Natural killer cell (primary cell): ENCODE results near the gene GPR179. TPM values are rescaled to one million over a fixed set of nuclear protein-coding genes. Genes with fewer than 3 reads are reported as not detected.

Source experiments
- ATAC-seq, 3 donors: fragments of 150-1000 bp in 2 of 3; fragments of 200-7000 bp in 1 of 3; cut with Tn5 transposase; 1 replicate in 1 of 3; 2 replicates in 2 of 3; pipeline ENCODE4 v1.10.0; 2021; ENCODE audit warnings: mild to moderate bottlenecking in 2 of 3, moderate library complexity in 2 of 3
- DNase-seq, 2 donors: peaks; one replicate each; pipeline versions ENCODE4 v3.0.0 to v3.0.0-alpha.2; 2013 to 2021; ENCODE audit warnings: mixed read lengths in 1 of 2
- H3K27ac ChIP-seq: one replicate; pipeline ENCODE4 v1.5.1; 2013; ENCODE audit warnings: mild to moderate bottlenecking, low read length
- H3K27me3 ChIP-seq: one replicate; pipeline ENCODE4 v1.6.1; 2013; ENCODE audit warnings: low read length; ENCODE audit not compliant: control insufficient read depth, insufficient read depth
- H3K36me3 ChIP-seq: one replicate; pipeline ENCODE4 v1.6.1; 2013; ENCODE audit warnings: low read length; ENCODE audit not compliant: control insufficient read depth, insufficient read depth
- H3K4me1 ChIP-seq: one replicate; pipeline ENCODE4 v1.6.1; 2013; ENCODE audit warnings: low read length; ENCODE audit not compliant: control insufficient read depth, insufficient read depth
- H3K4me3 ChIP-seq: one replicate; pipeline ENCODE4 v1.5.1; 2013; ENCODE audit warnings: low read length
- H3K9me3 ChIP-seq: one replicate; pipeline ENCODE4 v1.6.1; 2013; ENCODE audit warnings: low read length; ENCODE audit not compliant: control insufficient read depth, insufficient read depth
- H3K27ac Mint-ChIP-seq, 2 donors: one replicate each; pipeline ENCODE4 v1.8.0; 2022; ENCODE audit warnings: mild to moderate bottlenecking in 2 of 2, mixed read lengths in 2 of 2, moderate library complexity in 1 of 2
- H3K27me3 Mint-ChIP-seq, 2 donors: one replicate each; pipeline ENCODE4 v1.8.0; 2022; ENCODE audit warnings: low read depth in 2 of 2, mixed read lengths in 2 of 2
- H3K36me3 Mint-ChIP-seq: one replicate; pipeline ENCODE4 v1.8.0; 2022; ENCODE audit warnings: mixed read lengths
- H3K4me1 Mint-ChIP-seq, 2 donors: one replicate each; pipeline ENCODE4 v1.8.0; 2022; ENCODE audit warnings: mixed read lengths in 2 of 2
- H3K4me3 Mint-ChIP-seq: one replicate; pipeline ENCODE4 v1.8.0; 2022; ENCODE audit warnings: mild to moderate bottlenecking, moderate library complexity, mixed read lengths
- H3K9me3 Mint-ChIP-seq, 2 donors: one replicate each; pipeline ENCODE4 v1.8.0; 2022; ENCODE audit warnings: mixed read lengths in 2 of 2
- CTCF ChIP-seq: fragments of 200-600 bp; IDR thresholded peaks from one replicate; pipeline ENCODE4 v1.8.0; 2022; ENCODE audit warnings: antibody characterized with exemption
- WGBS: methylation state at CpG from one replicate; pipeline ENCODE4 v1.1.7; 2013; ENCODE audit warnings: missing lambda C conversion rate; ENCODE audit not compliant: insufficient coverage; 5-methylcytosine and 5-hydroxymethylcytosine counted together
- intact Hi-C: fragments of 100-400 bp; cut with micrococcal nuclease; formaldehyde crosslinking; loops from one replicate; pipeline ENCODE4 v1.14.2; 2022
- total RNA-seq, 4 donors: library from RNA; stranded (reverse); fragments of 120-200 nt in 1 of 4; gene quantifications; one replicate each; pipeline versions ENCODE4 v1.2.3 to v1.2.4, GENCODE V29; 2013 to 2022

Gene GPR179
- not detected for total RNA-seq
- not detected for total RNA-seq (2013)

- Histone ChIP-seq H3K36me3 (no peaks in the 10 kb centered on the region), H3K27ac (no peak within 1 kb of the TSS), H3K4me1 (no peaks in the 10 kb centered on the region), H3K27me3 (no peaks in the 10 kb centered on the region), H3K4me3 (no peak within 1 kb of the TSS), H3K9me3 (no peaks in the 10 kb centered on the region)
- no peak within 1 kb of the TSS for H3K27ac Mint-ChIP-seq
- 89% methylated on average over 16 of the region's 18 CpGs for WGBS
- no peaks in the 10 kb centered on the region for H3K36me3 Mint-ChIP-seq
- no peak for TF ChIP-seq CTCF
- intact Hi-C loops: no loop called here
- peaks cover under 1% of the 10 kb centered on the region in 2 donors for H3K4me1 Mint-ChIP-seq
- H3K27me3 Mint-ChIP-seq: peaks cover 0 to 4% of the 10 kb centered on the region in 2 donors
- ATAC-seq: no peak
- H3K9me3 Mint-ChIP-seq: no peaks in the 10 kb centered on the region
- DNase-seq: no peak
- H3K4me3 Mint-ChIP-seq: no peak within 1 kb of the TSS
These were observed at the start of gene GPR179 for GRCh38 chr17:38343608-38344419. GPR179 (minus strand) TSS chr17:38343956; CDS start chr17:38343789, 167 bp downstream.

GRCh38 chr17:38379448-38379847, 35.7 kb upstream of the GPR179 start:
- Mint-ChIP-seq H3K4me1 (no peaks in the 10 kb centered on the region), H3K36me3 (no peaks in the 10 kb centered on the region), H3K27ac (no peak overlapping the region), H3K4me3 (no peak overlapping the region), H3K9me3 (no peaks in the 10 kb centered on the region), H3K27me3 (no peaks in the 10 kb centered on the region)
- H3K4me3 ChIP-seq: no peak overlapping the region
- H3K9me3 ChIP-seq: no peaks in the 10 kb centered on the region
- no peak overlapping the region for H3K27ac ChIP-seq
- TF ChIP-seq CTCF: no peak
- peaks cover 15% of the 10 kb centered on the region for H3K36me3 ChIP-seq
- intact Hi-C loops: no loop called here
- WGBS: 100% methylated on average over 1 of the region's 1 CpG
- no peak for ATAC-seq
- H3K27me3 ChIP-seq: no peaks in the 10 kb centered on the region
- DNase-seq: no peak
- H3K4me1 ChIP-seq: no peaks in the 10 kb centered on the region

GRCh38 chr17:38369124-38369886, 25.5 kb upstream of the GPR179 start:
- Mint-ChIP-seq H3K9me3 (no peaks in the 10 kb centered on the region), H3K27me3 (no peaks in the 10 kb centered on the region), H3K4me1 (no peaks in the 10 kb centered on the region), H3K36me3 (no peaks in the 10 kb centered on the region), H3K4me3 (no peak overlapping the region), H3K27ac (no peak overlapping the region)
- H3K4me3 ChIP-seq: no peak overlapping the region
- no peak overlapping the region for H3K27ac ChIP-seq
- DNase-seq: no peak
- H3K4me1 ChIP-seq: no peaks in the 10 kb centered on the region
- no peak for ATAC-seq
- H3K27me3 ChIP-seq: no peaks in the 10 kb centered on the region
- 94% methylated on average over 8 of the region's 8 CpGs for WGBS
- H3K36me3 ChIP-seq: peaks cover 31% of the 10 kb centered on the region
- H3K9me3 ChIP-seq: no peaks in the 10 kb centered on the region
- no peak for TF ChIP-seq CTCF
- intact Hi-C loops: no loop called here
